Measurements from ENCODE around the gene SCRN2. TPM values are rescaled to one million over a fixed set of nuclear protein-coding genes. Genes with fewer than 3 reads are reported as not detected.

Gene SCRN2
- polyA plus RNA-seq, 4 donors = 31.4 to 78.5 (median 39.5) TPM

- no peak for DNase-seq (ENCODE audit: low read depth in 4 of 4, low spot score in 3 of 4)
These were observed 31.6 kb upstream of the SCRN2 start for GRCh38 chr17:47872651-47873161.

- DNase-seq (ENCODE audit: low read depth in 4 of 4, low spot score in 3 of 4) = no peak
These were observed 31.1 kb upstream of the SCRN2 start for GRCh38 chr17:47872019-47872650.

- no peak for DNase-seq (ENCODE audit: low read depth in 4 of 4, low spot score in 3 of 4)
These were observed 30.0 kb upstream of the SCRN2 start for GRCh38 chr17:47871048-47871447.

GRCh38 chr17:47870056-47870455, 29.0 kb upstream of the SCRN2 start:
- DNase-seq (ENCODE audit: low read depth in 4 of 4, low spot score in 3 of 4) = no peak

- no peak for DNase-seq (ENCODE audit: low read depth in 4 of 4, low spot score in 3 of 4)
These were observed 28.0 kb upstream of the SCRN2 start for GRCh38 chr17:47869114-47869513.

GRCh38 chr17:47867813-47868533, 26.9 kb upstream of the SCRN2 start:
- no peak for DNase-seq (ENCODE audit: low read depth in 4 of 4, low spot score in 3 of 4)

GRCh38 chr17:47866941-47867340, 25.9 kb upstream of the SCRN2 start:
- DNase-seq (ENCODE audit: low read depth in 4 of 4, low spot score in 3 of 4) = no peak

GRCh38 chr17:47864791-47865216, 23.7 kb upstream of the SCRN2 start:
- DNase-seq (ENCODE audit: low read depth in 4 of 4, low spot score in 3 of 4) = no peak

GRCh38 chr17:47862621-47863440, 21.8 kb upstream of the SCRN2 start:
- no peak for DNase-seq (ENCODE audit: low read depth in 4 of 4, low spot score in 3 of 4)

- DNase-seq (ENCODE audit: low read depth in 4 of 4, low spot score in 3 of 4) = no peak
These were observed 19.3 kb upstream of the SCRN2 start for GRCh38 chr17:47860386-47860785.

- DNase-seq (ENCODE audit: low read depth in 4 of 4, low spot score in 3 of 4) = no peak
These were observed 16.7 kb upstream of the SCRN2 start for GRCh38 chr17:47857551-47858455.

GRCh38 chr17:47856830-47857229, 15.8 kb upstream of the SCRN2 start:
- no peak for DNase-seq (ENCODE audit: low read depth in 4 of 4, low spot score in 3 of 4)

GRCh38 chr17:47855737-47856136, 14.7 kb upstream of the SCRN2 start:
- DNase-seq (ENCODE audit: low read depth in 4 of 4, low spot score in 3 of 4) = no peak

GRCh38 chr17:47853616-47854015, 12.5 kb upstream of the SCRN2 start:
- DNase-seq (ENCODE audit: low read depth in 4 of 4, low spot score in 3 of 4) = no peak

- DNase-seq (ENCODE audit: low read depth in 4 of 4, low spot score in 3 of 4) = no peak
These were observed 11.3 kb upstream of the SCRN2 start for GRCh38 chr17:47852113-47852949.

GRCh38 chr17:47851764-47852112, 10.7 kb upstream of the SCRN2 start:
- no peak for DNase-seq (ENCODE audit: low read depth in 4 of 4, low spot score in 3 of 4)

- DNase-seq (ENCODE audit: low read depth in 4 of 4, low spot score in 3 of 4) = no peak
These were observed 9.9 kb upstream of the SCRN2 start, which contains the start of gene SP6 for GRCh38 chr17:47850692-47851573. SP6 (minus strand) TSS chr17:47851163; CDS start chr17:47848429, 2,734 bp downstream.

- DNase-seq (ENCODE audit: low read depth in 4 of 4, low spot score in 3 of 4) = no peak
These were observed 9.3 kb upstream of the SCRN2 start for GRCh38 chr17:47850373-47850691.

- DNase-seq (ENCODE audit: low read depth in 4 of 4, low spot score in 3 of 4) = no peak
These were observed 7.1 kb upstream of the SCRN2 start for GRCh38 chr17:47848198-47848513.

Data from left renal pelvis (tissue), 4 donors.